PFSK-1 (cell line): ENCODE measurements around the gene OR5H1.

Source experiments
- POLR2AphosphoS5 ChIP-seq: IDR thresholded peaks from 2 replicates; pipeline ENCODE4 v1.6.1; 2012; ENCODE audit warnings: low read depth, mild to moderate bottlenecking, control low read depth, low read length, moderate library complexity
- REST ChIP-seq, 2 experiments: IDR thresholded peaks; 2 replicates each; pipeline versions ENCODE4 v1.6.1 to v1.8.0; 2011 to 2012; ENCODE audit warnings: low read depth in 2 of 2, low read length in 2 of 2, control low read depth in 1 of 2, inconsistent platforms in 1 of 2, mild to moderate bottlenecking in 1 of 2, moderate library complexity in 1 of 2; ENCODE audit not compliant: insufficient read depth in 1 of 2
- SIN3A ChIP-seq: IDR thresholded peaks from 2 replicates; pipeline ENCODE4 v1.6.1; 2012; ENCODE audit warnings: mild to moderate bottlenecking, low read length, moderate library complexity, borderline replicate concordance; ENCODE audit not compliant: insufficient read depth
- TAF1 ChIP-seq: IDR thresholded peaks from 2 replicates; pipeline ENCODE4 v1.6.1; 2012; ENCODE audit warnings: low read length, control low read depth, borderline replicate concordance; ENCODE audit not compliant: insufficient read depth

GRCh38 chr3:98171071-98171470 lies 40.5 kb downstream of the OR5H1 start:
- TF ChIP-seq POLR2AphosphoS5 (no peak), SIN3A (no peak), TAF1 (no peak), REST (IDR thresholded peaks at IDR 0.05; ENCODE audit: insufficient read depth in 1 of 2, low read depth in 2 of 2, low read length in 2 of 2) (no peak)
